Measurements from ENCODE around the gene TULP4.

- TF ChIP-seq EZH2phosphoT487 (IDR thresholded peaks at IDR 0.05; ENCODE audit: borderline replicate concordance) (no peak), CTCF (conservative IDR thresholded peaks at IDR 0.05; ENCODE audit: low read length) (no peak)
These were observed 8.0 kb upstream of the TULP4 start for GRCh38 chr6:158304254-158304653.

All from Loucy (cell line).